Measurements from ENCODE around the gene RASA3. TPM values are rescaled to one million over a fixed set of nuclear protein-coding genes. Genes with fewer than 3 reads are reported as not detected.
"Not testable (repeated sequence)": the region's sequence is repeated elsewhere in the genome, so short reads cannot be mapped to it uniquely, and the experiment has no call there.

The RASA3 gene
- polyA plus RNA-seq, 1 donor from 2014 or later: 8.5 TPM

GRCh38 chr13:114111577-114111976 lies 20.8 kb downstream of the RASA3 start:
- Histone ChIP-seq H2AFZ (ENCODE audit: low read depth, low read length) (no peak overlapping the region), H3K36me3 (ENCODE audit: insufficient read depth, low read length) (no peaks in the 10 kb centered on the region), H3K9ac (ENCODE audit: low read length) (no peak overlapping the region), H3F3A (ENCODE audit: insufficient read depth, low read length, poor library complexity, severe bottlenecking) (no peaks in the 10 kb centered on the region), H3K9me2 (ENCODE audit: insufficient read depth, low read length) (no peaks in the 10 kb centered on the region), H3K4me2 (ENCODE audit: low read length) (no peak overlapping the region), H3K9me3 (ENCODE audit: low read length) (no peaks in the 10 kb centered on the region), H3K27ac (ENCODE audit: low read length) (no peak overlapping the region), H3K4me3 (ENCODE audit: low read length) (no peak overlapping the region), H3K27me3 (ENCODE audit: insufficient read depth, low read depth, low read length) (no peaks in the 10 kb centered on the region), H3K79me2 (replicated peaks; ENCODE audit: insufficient read depth, low read length) (peaks cover 4% of the 10 kb centered on the region), H4K20me1 (ENCODE audit: insufficient read depth) (no peaks in the 10 kb centered on the region)
- no peak for TF ChIP-seq RAD21 (conservative IDR thresholded peaks at IDR 0.05)
- TF ChIP-seq EZH2 (IDR thresholded peaks at IDR 0.05; ENCODE audit: borderline replicate concordance, insufficient read depth, low read length, poor library complexity, severe bottlenecking): no peak
- no peak for TF ChIP-seq MXI1 (conservative IDR thresholded peaks at IDR 0.05; ENCODE audit: poor library complexity, severe bottlenecking)
- TF ChIP-seq, protein P1, sequence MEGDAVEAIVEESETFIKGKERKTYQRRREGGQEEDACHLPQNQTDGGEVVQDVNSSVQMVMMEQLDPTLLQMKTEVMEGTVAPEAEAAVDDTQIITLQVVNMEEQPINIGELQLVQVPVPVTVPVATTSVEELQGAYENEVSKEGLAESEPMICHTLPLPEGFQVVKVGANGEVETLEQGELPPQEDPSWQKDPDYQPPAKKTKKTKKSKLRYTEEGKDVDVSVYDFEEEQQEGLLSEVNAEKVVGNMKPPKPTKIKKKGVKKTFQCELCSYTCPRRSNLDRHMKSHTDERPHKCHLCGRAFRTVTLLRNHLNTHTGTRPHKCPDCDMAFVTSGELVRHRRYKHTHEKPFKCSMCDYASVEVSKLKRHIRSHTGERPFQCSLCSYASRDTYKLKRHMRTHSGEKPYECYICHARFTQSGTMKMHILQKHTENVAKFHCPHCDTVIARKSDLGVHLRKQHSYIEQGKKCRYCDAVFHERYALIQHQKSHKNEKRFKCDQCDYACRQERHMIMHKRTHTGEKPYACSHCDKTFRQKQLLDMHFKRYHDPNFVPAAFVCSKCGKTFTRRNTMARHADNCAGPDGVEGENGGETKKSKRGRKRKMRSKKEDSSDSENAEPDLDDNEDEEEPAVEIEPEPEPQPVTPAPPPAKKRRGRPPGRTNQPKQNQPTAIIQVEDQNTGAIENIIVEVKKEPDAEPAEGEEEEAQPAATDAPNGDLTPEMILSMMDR (IDR thresholded peaks at IDR 0.05; ENCODE audit: poor library complexity, severe bottlenecking): no peak
- no peak for TF ChIP-seq REST (IDR thresholded peaks at IDR 0.05; ENCODE audit: borderline replicate concordance)
- no peak for TF ChIP-seq POLR2AphosphoS5 (IDR thresholded peaks at IDR 0.05)
- TF ChIP-seq SMC3 (conservative IDR thresholded peaks at IDR 0.05; ENCODE audit: poor library complexity): no peak
- no peak for TF ChIP-seq EP300 (conservative IDR thresholded peaks at IDR 0.05; ENCODE audit: poor library complexity, severe bottlenecking)
- no peak for TF ChIP-seq TAF1 (IDR thresholded peaks at IDR 0.05; ENCODE audit: low read depth)

DNA sequence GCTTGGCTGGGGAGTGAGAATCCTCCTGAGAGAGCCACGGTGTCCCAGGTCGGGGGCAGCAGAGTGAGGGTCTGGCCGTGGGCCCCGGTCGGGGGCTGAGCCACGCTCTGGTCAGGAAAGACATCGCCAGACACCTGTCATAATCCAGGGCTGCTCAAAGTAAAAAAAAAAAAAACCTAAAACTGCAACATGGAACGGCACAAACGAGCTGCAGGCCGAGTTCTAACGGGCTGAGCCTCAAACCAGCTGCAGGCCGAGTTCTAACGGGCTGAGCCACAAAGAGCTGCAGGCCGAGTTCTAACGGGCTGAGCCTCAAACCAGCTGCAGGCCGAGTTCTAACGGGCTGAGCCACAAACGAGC lies 21.6 kb downstream of the RASA3 start:
- H3K27ac ChIP-seq (ENCODE audit: low read length): not testable (repeated sequence)

More for the DNA sequence above, 21.6 kb downstream of the RASA3 start:
- not testable (repeated sequence) for H2AFZ ChIP-seq (ENCODE audit: low read depth, low read length); H3K36me3 ChIP-seq (ENCODE audit: insufficient read depth, low read length); H3K4me3 ChIP-seq (ENCODE audit: low read length); H3K4me2 ChIP-seq (ENCODE audit: low read length); H3K27me3 ChIP-seq (ENCODE audit: insufficient read depth, low read depth, low read length); H4K20me1 ChIP-seq (ENCODE audit: insufficient read depth); H3K9me2 ChIP-seq (ENCODE audit: insufficient read depth, low read length); H3K9me3 ChIP-seq (ENCODE audit: low read length); H3F3A ChIP-seq (ENCODE audit: insufficient read depth, low read length, poor library complexity, severe bottlenecking); H3K79me2 ChIP-seq (replicated peaks; ENCODE audit: insufficient read depth, low read length); H3K9ac ChIP-seq (ENCODE audit: low read length)
